Measurements from ENCODE around the gene ELMOD1.

DNA sequence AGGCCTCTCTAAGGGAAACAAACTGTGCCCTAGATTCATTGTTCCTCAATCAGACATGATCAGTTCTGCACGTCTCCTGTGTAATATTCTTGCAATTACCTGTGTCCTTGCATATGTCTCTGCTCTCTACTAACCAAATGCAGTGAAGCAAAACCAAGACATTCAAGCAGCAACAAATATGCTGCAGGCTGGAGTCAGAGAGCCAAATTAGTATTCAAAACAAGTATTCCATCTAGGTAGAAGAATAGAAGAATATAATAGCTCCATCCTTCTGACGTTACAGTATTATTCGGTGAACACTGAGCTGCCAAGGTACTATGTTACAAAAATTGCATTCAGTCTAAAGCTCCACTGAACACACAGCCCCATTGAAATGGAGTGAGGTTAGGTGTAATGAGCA lies 69.1 kb downstream of the ELMOD1 start:
- TF ChIP-seq, protein P1, sequence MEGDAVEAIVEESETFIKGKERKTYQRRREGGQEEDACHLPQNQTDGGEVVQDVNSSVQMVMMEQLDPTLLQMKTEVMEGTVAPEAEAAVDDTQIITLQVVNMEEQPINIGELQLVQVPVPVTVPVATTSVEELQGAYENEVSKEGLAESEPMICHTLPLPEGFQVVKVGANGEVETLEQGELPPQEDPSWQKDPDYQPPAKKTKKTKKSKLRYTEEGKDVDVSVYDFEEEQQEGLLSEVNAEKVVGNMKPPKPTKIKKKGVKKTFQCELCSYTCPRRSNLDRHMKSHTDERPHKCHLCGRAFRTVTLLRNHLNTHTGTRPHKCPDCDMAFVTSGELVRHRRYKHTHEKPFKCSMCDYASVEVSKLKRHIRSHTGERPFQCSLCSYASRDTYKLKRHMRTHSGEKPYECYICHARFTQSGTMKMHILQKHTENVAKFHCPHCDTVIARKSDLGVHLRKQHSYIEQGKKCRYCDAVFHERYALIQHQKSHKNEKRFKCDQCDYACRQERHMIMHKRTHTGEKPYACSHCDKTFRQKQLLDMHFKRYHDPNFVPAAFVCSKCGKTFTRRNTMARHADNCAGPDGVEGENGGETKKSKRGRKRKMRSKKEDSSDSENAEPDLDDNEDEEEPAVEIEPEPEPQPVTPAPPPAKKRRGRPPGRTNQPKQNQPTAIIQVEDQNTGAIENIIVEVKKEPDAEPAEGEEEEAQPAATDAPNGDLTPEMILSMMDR (IDR thresholded peaks at IDR 0.05; ENCODE audit: insufficient read depth, low read length, poor library complexity, severe bottlenecking): no peak
- TF ChIP-seq EZH2phosphoT487 (conservative IDR thresholded peaks at IDR 0.05; ENCODE audit: low read length): no peak

Measured in SU-DHL-6 (cell line).